NCI-H446 treated with DMSO at 0.1 percent for 48 hours (cell line): ENCODE results near the gene ALK.

Experiments
- DNase-seq: peaks from one replicate; lab custom pipeline; 2025; lab: John Stamatoyannopoulos, UW

Gene ALK

GRCh38 chr2:29222381-29223179 is 698.8 kb downstream of the ALK start:
- DNase-seq = no peak

GRCh38 chr2:29220506-29221270 is 700.7 kb downstream of the ALK start:
- no peak for DNase-seq

GRCh38 chr2:29219374-29219773 is 702.0 kb downstream of the ALK start:
- no peak for DNase-seq

GRCh38 chr2:29218550-29219125 is 702.7 kb downstream of the ALK start:
- DNase-seq = no peak

- no peak for DNase-seq
Observed at GRCh38 chr2:29218071-29218470, 703.3 kb downstream of the ALK start.

GRCh38 chr2:29216609-29216909 is 704.8 kb downstream of the ALK start:
- DNase-seq = no peak

GRCh38 chr2:29215739-29216608 is 705.4 kb downstream of the ALK start:
- no peak for DNase-seq

GRCh38 chr2:29215073-29215472 is 706.3 kb downstream of the ALK start:
- DNase-seq = no peak

GRCh38 chr2:29213888-29214291 is 707.5 kb downstream of the ALK start:
- DNase-seq = no peak

- no peak for DNase-seq
Observed at GRCh38 chr2:29212009-29212408, 709.4 kb downstream of the ALK start.

GRCh38 chr2:29209551-29209950 is 711.8 kb downstream of the ALK start:
- no peak for DNase-seq

- no peak for DNase-seq
Observed at GRCh38 chr2:29207352-29208148, 713.8 kb downstream of the ALK start.

GRCh38 chr2:29206941-29207340 is 714.4 kb downstream of the ALK start:
- no peak for DNase-seq

GRCh38 chr2:29202819-29203495 is 718.4 kb downstream of the ALK start:
- DNase-seq = no peak

GRCh38 chr2:29201979-29202378 is 719.4 kb downstream of the ALK start:
- DNase-seq = no peak

GRCh38 chr2:29196792-29197788 is 724.3 kb downstream of the ALK start:
- DNase-seq = no peak

GRCh38 chr2:29195796-29196195 is 725.6 kb downstream of the ALK start:
- DNase-seq = no peak

- DNase-seq = no peak
Observed at GRCh38 chr2:29193681-29194080, 727.7 kb downstream of the ALK start.

- no peak for DNase-seq
Observed at GRCh38 chr2:29193111-29193510, 728.3 kb downstream of the ALK start.

- DNase-seq = no peak
Observed at GRCh38 chr2:29192526-29192925, 728.9 kb downstream of the ALK start.
